AG08395 (cell line): Measurements from ENCODE around the gene CEP104.

ENCODE experiments used
- DNase-seq: peaks from one replicate; pipeline ENCODE4 v3.0.0; 2012; ENCODE audit warnings: mixed read lengths, low spot score

The CEP104 gene

GRCh38 chr1:3894626-3895278, 37.7 kb upstream of the CEP104 start:
- DNase-seq = no peak

GRCh38 chr1:3893190-3893589, 36.2 kb upstream of the CEP104 start:
- no peak for DNase-seq

DNA sequence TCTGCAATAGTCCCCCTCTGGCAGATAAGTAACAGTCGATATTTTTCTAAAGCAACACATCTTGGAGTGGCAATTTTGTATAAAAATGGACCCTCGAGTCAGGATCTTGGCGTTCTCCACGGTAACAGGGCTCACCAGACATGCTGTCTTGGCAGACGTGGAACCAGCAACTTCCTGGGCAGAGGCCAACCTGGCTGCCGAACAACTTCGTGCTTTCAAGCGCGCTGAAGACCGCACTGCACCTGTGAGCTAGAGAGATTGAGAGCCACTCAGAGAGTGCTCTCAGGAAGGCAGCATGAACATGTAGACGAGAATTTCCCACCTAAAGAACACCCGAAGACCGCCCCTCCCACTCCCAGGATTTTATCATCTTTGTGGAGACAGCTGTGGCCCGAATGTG, 35.7 kb upstream of the CEP104 start:
- DNase-seq = no peak

DNA sequence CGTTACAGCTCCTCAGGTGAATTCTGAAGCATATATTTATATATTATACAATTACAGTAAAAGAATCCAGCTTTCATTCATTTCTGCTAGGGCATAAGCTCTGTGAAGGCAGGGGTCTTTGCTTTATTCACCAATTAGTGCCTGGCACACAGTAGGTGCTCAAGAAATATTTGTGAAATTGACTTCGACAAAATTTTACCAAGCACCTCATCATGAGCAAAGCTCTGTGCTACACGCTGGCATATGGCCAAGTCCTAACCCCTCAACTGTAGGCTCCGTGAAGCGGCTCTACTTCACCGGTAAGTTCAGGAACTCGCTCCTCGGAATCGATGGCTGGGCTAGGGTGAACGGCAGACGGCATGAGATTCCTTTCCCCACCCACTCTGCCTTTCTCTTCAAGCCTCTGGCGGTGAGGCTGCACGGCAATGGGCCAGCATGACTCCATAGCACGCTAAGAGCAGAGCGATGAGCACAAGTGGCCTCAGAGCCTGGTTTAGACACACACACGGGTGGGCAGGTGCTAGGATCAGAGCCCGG, 34.4 kb upstream of the CEP104 start:
- no peak for DNase-seq

DNA sequence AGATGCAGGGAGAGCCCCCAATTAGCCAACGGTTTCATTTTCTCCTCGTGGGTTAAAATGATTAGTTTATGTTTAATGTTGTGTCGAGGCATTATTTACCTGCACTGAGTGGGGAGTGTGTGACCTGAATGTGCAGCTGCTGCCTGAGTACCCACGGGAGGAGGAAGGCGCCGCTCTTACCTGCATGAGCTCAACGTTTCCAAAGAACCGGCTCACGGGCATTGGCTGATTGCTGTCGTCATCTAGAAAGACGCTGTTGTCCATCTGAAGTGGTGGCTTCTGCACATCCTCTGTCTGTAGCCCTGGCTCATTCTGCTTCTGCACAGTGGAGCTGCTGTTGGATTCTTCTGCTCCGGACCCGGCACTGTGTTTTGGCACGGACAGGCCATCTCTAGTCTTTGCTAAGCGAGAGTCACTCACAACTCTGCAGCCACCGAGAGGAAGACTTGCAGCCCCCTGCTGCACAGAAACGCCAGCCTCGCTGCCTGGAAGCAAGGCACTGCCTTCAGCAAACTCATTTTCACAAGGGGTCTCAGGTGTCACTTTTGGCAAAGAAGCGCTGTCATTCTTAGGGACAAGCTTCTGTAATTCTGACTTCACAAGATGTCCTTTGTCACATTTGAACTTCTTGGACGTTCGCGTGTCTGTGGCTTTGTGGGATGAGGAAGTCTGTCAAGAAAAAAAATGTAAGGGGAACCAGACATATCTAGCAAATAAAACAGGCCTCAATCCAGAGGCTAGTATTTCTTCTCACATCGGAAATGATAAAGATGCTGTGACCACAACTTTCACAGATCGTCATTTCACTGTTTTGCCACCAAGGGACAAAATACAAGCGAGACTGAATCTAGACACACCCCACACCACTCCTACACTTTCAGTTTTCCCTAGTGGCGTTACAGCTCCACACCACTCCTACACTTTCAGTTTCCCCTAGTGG, 33.6 kb upstream of the CEP104 start:
- DNase-seq = no peak

DNA sequence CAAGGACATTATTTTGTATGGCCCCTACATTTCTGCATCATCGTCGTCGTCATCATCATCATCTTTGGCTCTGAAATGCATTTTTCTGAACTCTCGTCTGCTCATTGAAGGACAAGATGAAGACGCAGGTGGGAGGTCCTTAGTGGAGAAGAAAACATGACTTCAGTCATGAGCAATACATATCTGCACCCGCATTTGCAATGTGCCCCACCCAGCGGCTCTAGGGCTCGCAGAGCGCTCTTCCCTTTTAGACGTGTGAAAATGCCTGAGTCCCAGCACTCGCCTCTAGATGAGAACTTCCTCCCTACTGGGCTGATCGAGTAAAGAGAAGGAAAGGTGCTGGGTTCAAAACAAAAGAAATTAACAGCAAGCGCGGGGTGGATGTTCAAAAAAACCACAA, 32.9 kb upstream of the CEP104 start:
- no peak for DNase-seq

GRCh38 chr1:3888301-3888700, 31.3 kb upstream of the CEP104 start:
- no peak for DNase-seq

- DNase-seq = no peak
These were observed 29.7 kb upstream of the CEP104 start for GRCh38 chr1:3886691-3887090.

DNA sequence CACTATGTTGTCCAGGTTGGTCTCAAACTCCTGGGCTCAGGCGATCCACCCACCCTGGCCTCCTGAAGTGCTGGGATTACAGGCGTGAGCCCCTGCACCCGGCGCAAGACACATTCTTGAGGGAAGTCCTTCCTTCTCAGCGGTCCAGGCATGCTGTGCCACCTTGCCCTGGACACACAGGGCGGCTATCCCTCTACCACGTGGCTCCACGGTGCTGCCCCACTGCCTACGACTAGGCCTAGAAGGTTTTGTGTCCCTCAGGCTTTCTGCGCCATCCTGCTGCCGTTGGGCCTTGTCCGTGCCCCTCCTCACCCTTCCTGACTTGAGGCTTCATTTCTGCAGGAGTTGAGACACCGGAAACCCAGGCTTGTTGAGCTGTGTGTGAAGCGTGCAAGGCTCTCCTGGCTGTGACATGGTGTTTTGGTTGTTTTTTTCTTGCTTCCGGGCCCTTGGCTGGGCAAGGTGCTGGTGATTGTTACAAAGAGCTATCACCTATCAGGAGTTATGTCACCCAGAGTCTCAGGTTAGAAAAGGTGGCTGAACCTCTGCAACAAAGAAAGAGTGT, 29.2 kb upstream of the CEP104 start:
- DNase-seq = no peak

DNA sequence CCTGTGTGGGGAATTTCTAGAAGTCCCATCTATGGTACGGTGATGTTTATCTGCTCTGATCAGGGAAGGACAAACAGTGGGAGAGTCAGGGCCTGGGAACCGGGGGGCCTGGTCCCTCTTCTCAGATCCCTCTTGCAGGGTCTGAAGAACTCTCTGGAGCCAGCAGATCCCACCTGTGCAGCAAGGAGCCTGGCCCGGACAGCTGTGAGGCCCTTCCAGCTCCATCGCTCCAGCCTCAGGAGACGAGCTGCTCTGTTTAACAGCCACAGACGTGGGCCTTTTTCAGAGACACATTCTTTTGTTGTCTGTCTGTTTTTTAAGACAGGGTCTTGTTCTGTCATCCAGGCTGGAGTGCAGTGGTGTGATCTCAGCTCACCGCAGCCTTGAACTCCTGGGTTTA, 28.6 kb upstream of the CEP104 start:
- DNase-seq = no peak

DNA sequence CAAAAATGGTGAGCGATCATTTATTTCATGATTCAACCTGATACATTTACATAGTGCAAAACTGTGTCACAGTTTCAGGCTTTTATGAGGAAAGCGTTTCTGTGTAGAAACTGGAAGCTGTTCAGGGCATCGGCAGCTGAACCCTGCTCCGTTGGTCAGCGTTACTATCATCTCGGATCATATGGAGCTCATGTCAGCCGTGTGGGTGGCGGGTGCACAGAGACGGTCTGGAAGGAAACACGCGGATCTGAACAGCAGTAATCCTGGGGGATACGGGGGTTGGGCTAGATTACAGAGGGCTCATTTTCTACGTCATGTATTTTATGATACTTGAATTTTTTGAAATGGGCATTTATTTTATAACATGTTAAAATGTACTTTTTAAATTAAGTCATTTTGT, 28.0 kb upstream of the CEP104 start:
- DNase-seq = no peak

DNA sequence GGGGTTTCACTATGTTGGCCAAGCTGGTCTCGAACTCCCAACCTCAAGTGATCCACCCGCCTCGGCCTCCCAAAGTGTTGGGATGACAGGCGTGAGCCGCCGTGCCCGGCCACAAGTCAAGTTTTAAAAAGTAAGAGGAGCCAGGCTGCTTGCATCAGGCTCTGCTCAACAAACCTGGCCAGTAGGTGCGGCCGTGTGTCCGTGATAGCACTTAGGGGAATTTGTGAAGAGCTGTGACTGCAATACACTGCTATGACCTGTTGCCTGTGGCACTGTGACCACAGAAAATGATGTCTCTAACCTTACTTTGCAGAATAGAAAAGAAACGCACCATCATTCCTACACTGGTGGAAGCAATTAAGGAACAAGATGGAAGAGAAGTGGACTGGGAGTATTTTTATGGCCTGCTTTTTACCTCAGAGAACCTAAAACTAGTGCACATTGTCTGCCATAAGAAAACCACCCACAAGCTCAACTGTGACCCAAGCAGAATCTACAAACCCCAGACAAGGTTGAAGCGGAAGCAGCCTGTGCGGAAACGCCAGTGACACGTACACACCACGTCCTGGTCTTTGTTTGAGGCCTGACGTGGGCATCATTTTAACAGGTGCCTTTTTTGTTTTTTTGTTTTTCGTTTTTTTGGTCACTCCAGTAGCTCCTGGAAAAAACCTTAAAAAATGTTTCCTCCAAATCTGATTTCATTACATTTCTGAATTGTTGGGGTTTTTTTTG, 26.3 kb upstream of the CEP104 start:
- DNase-seq = no peak

- no peak for DNase-seq
These were observed 24.1 kb upstream of the CEP104 start for GRCh38 chr1:3881193-3881480.

DNA sequence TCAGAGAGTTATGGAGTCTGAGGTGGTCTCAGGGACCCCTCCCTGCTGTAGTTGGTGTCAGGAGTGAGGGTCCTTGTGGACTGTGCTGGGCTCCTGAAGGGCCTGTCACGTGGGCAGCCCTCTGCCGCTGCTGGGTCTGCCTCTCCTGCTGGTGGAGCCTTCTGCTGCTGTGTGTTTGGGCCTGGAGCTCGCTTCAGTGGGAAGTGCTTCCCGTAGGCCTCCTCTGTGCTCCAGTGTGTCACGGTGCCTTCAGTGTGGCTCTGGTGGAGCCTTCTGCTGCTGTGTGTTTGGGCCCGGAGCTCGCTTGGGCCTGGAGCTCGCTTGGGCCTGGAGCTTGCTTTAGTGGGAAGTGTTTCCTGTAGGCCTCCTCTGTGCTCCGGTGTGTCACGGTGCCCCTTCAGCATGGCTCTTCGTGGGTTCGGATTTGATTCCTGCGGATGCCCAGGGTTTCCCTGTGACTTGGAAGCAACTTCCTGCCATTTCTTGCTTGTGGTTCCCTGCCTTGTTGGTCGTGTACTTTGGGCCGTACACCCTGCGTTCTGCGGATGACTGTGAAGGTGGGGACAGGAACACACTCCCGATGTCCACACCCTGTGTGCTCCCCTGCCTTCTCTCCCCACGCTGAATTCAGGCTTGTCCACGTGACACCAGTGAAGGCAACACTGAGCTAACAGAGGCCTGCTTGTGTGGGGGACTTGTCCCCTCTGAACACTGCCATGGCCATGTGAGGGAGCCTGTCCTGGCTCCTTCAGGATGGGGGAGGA, 23.6 kb upstream of the CEP104 start:
- DNase-seq = no peak

DNA sequence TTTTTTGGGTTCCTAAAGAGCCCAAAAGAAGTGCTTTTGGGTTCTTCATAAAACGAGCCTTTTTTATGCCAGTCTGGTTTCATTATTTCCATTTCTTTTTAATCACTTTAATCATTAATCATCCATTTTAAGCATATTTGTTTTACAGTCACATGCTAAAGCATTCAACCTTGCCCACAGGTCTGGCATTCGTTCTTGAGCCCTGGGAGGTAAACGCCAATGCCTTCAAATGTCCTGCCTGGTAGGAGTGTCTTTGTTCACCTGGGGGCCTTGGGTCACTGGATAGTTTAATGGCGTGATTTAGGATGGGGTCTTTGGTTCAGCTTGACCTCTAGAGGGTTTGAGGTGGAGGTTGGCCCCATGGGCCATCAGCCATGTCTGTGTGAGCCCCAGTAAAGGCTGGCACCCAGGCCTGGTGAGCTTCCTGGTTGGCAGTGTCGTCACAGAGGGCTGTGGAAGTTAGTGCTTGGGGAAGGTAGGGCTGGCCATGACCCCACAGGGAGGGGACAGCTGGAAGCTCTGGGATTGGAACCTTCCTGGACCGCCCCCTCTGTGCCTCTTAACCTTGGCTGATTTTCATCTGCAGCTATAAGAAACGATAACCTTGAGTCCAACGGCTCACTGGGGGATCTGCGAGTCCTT, 22.9 kb upstream of the CEP104 start:
- DNase-seq = no peak

GRCh38 chr1:3879099-3879498, 22.1 kb upstream of the CEP104 start:
- DNase-seq = no peak

DNA sequence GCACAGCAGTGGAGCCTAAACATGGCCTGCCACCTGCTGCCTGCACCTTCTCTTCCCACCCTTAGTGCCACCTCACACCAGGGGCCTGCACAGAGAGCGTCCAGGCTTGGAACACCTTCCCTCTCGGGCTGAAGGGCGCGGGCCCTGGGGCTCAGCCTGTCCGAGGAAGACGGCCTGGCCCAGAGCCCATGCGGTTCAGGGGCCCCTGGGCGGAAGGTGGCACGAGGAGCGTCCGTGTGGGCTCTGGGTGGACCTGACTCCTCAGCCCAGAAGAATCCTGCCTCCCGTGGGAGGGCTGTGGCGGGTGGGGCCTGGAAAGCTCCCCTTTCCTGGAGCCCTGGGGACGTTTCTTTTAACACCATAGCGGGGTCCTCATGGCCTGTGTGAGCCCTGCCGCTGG, 19.7 kb upstream of the CEP104 start:
- no peak for DNase-seq

- no peak for DNase-seq
These were observed 17.7 kb upstream of the CEP104 start for GRCh38 chr1:3874736-3875135.

DNA sequence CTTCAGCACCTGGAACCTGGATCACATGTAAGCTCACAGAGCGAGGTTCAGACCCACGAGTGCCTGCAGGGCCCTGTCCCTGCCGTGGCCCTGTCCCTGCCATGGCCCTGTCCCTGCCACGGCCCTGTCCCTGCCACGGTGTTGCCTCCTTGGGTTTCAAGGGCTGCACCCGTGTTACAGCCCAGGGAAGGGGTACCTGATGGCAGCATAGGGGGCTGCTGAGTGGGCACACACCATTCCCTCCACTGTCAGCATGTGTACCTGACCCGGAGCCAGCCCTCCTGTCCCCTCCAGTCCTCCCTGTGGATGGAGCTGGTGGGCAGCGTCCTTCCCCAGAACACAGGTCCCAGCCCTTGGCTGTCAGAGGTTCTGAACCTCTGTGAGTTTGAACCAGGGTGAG, 15.5 kb upstream of the CEP104 start:
- no peak for DNase-seq

DNA sequence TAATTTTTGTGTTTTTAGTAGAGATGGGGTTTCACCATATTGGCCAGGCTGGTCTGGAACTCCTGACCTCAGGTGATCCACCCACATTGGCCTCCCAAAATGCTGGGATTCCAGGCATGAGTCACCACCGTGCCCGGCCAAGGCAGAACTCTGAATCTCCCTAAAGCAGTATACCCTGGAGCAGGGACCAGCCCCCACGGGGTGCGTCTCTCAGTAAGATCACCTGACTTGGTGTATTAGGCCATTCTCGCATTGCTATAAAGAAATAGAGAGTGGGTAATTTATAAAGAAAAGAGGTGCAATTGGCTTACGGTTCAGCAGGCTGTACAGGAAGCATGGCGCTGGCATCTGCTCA, 14.4 kb upstream of the CEP104 start:
- DNase-seq = no peak

GRCh38 chr1:3869751-3870301, 12.8 kb upstream of the CEP104 start:
- no peak for DNase-seq
